CD14-positive monocyte (primary cell): ENCODE results near the gene TPRG1L. TPM values are rescaled to one million over a fixed set of nuclear protein-coding genes. Genes with fewer than 3 reads are reported as not detected.

Experiments
- DNase-seq, 3 donors: peaks; one replicate each; pipeline ENCODE4 v3.0.0-alpha.2; 2011 to 2022
- H2AFZ ChIP-seq: 2 replicates; pipeline ENCODE4 v1.6.0; 2012; ENCODE audit warnings: mild to moderate bottlenecking, low read depth, low read length, inconsistent platforms; ENCODE audit not compliant: insufficient read depth, poor library complexity, severe bottlenecking
- H3K27ac ChIP-seq, 2 donors: 1 replicate in 1 of 2; 2 replicates in 1 of 2; pipeline ENCODE4 v1.5.1; 2012 to 2013; ENCODE audit warnings: low read length in 2 of 2, control low read depth in 1 of 2, inconsistent platforms in 1 of 2, low read depth in 1 of 2, mild to moderate bottlenecking in 1 of 2
- H3K27me3 ChIP-seq, 2 donors: one replicate each; pipeline versions ENCODE4 v1.6.0 to v1.6.1; 2011 to 2013; ENCODE audit warnings: low read length in 2 of 2; ENCODE audit not compliant: control insufficient read depth in 2 of 2, insufficient read depth in 2 of 2
- H3K36me3 ChIP-seq, 2 donors: replicated peaks in 1 of 2; 1 replicate in 1 of 2; 2 replicates in 1 of 2; pipeline versions ENCODE4 v1.5.1 to v1.6.1; 2012 to 2013; ENCODE audit warnings: low read length in 2 of 2, control low read depth in 1 of 2, inconsistent platforms in 1 of 2, mild to moderate bottlenecking in 1 of 2; ENCODE audit not compliant: insufficient read depth in 2 of 2, control insufficient read depth in 1 of 2
- H3K4me1 ChIP-seq, 2 donors: 1 replicate in 1 of 2; 2 replicates in 1 of 2; pipeline versions ENCODE4 v1.5.1 to v1.6.1; 2012 to 2013; ENCODE audit warnings: low read length in 2 of 2, control low read depth in 1 of 2, inconsistent platforms in 1 of 2, mild to moderate bottlenecking in 1 of 2, moderate library complexity in 1 of 2; ENCODE audit not compliant: insufficient read depth in 2 of 2, control insufficient read depth in 1 of 2
- H3K4me2 ChIP-seq: replicated peaks from 2 replicates; pipeline ENCODE3; 2012; ENCODE audit warnings: low read length, moderate library complexity, mild to moderate bottlenecking; ENCODE audit not compliant: poor library complexity, severe bottlenecking; ENCODE audit errors: extremely low read depth
- H3K4me3 ChIP-seq, 3 experiments: fragments of 200-600 bp in 1 of 3; sonication (generic) in 1 of 3; replicated peaks in 1 of 3; 1 replicate in 2 of 3; 2 replicates in 1 of 3; pipeline ENCODE4 v1.5.1; 2011 to 2013; ENCODE audit warnings: low read length in 3 of 3, mild to moderate bottlenecking in 3 of 3, control low read depth in 2 of 3, low read depth in 2 of 3, inconsistent platforms in 1 of 3, moderate library complexity in 1 of 3
- H3K79me2 ChIP-seq: 2 replicates; pipeline ENCODE4 v1.6.0; 2012; ENCODE audit warnings: mild to moderate bottlenecking, control low read depth, inconsistent platforms, low read length, moderate library complexity; ENCODE audit not compliant: insufficient read depth
- H3K9ac ChIP-seq: 2 replicates; pipeline ENCODE4 v1.6.0; 2017; ENCODE audit warnings: low read length, mild to moderate bottlenecking; ENCODE audit not compliant: insufficient read depth, poor library complexity, severe bottlenecking
- H3K9me3 ChIP-seq, 2 donors: replicated peaks in 1 of 2; 1 replicate in 1 of 2; 2 replicates in 1 of 2; pipeline versions ENCODE4 v1.5.1 to v1.6.1; 2012 to 2013; ENCODE audit warnings: low read length in 2 of 2, control low read depth in 1 of 2; ENCODE audit not compliant: control insufficient read depth in 1 of 2, insufficient read depth in 1 of 2
- H4K20me1 ChIP-seq: 2 replicates; pipeline ENCODE4 v1.6.0; 2012; ENCODE audit warnings: mild to moderate bottlenecking, low read length, control low read depth, moderate library complexity; ENCODE audit not compliant: insufficient read depth
- H3K27ac Mint-ChIP-seq, 7 donors: one replicate each; pipeline ENCODE4 v1.8.0; 2020; ENCODE audit warnings: mild to moderate bottlenecking in 7 of 7, mixed read lengths in 7 of 7, moderate library complexity in 6 of 7, inconsistent platforms in 2 of 7
- H3K27me3 Mint-ChIP-seq, 3 donors: one replicate each; pipeline ENCODE4 v1.8.0; 2021 to 2022; ENCODE audit warnings: low read depth in 3 of 3, mild to moderate bottlenecking in 3 of 3, mixed read lengths in 3 of 3, moderate library complexity in 3 of 3, inconsistent platforms in 1 of 3
- H3K36me3 Mint-ChIP-seq, 2 donors: one replicate each; pipeline ENCODE4 v1.8.0; 2020; ENCODE audit warnings: mixed read lengths in 2 of 2, inconsistent platforms in 1 of 2, mild to moderate bottlenecking in 1 of 2
- H3K4me1 Mint-ChIP-seq: one replicate; pipeline ENCODE4 v1.8.0; 2020; ENCODE audit warnings: mild to moderate bottlenecking, mixed read lengths
- H3K4me3 Mint-ChIP-seq, 2 donors: one replicate each; pipeline ENCODE4 v1.8.0; 2020; ENCODE audit warnings: mild to moderate bottlenecking in 2 of 2, mixed read lengths in 2 of 2, moderate library complexity in 1 of 2
- H3K9me3 Mint-ChIP-seq, 7 donors: one replicate each; pipeline ENCODE4 v1.8.0; 2020 to 2022; ENCODE audit warnings: mixed read lengths in 7 of 7, mild to moderate bottlenecking in 6 of 7, moderate library complexity in 6 of 7, inconsistent platforms in 2 of 7
- WGBS: methylation state at CpG from one replicate; pipeline ENCODE4 v1.1.5; 2013; ENCODE audit warnings: missing lambda C conversion rate; ENCODE audit not compliant: insufficient coverage; 5-methylcytosine and 5-hydroxymethylcytosine counted together
- intact Hi-C, 2 donors: fragments of 100-400 bp; cut with micrococcal nuclease; formaldehyde crosslinking; loops; one replicate each; pipeline versions ENCODE4 v1.15.0 to v1.15.1; 2023
- polyA plus RNA-seq, 3 donors: library from polyadenylated mRNA; depleted of rRNA in 1 of 3; unstranded in 2 of 3; stranded (reverse) in 1 of 3; fragments of 300-500 nt in 2 of 3; fragments of >200 nt in 1 of 3; fragmentation: Illumina TruSeq in 2 of 3; gene quantifications; 1 replicate in 2 of 3; 2 replicates in 1 of 3; pipeline ENCODE4 v1.2.3, GENCODE V29; 2012 to 2021
- TF ChIP-seq, protein P1 (sequence below): fragments of 200-600 bp; IDR thresholded peaks from one replicate; pipeline ENCODE4 v1.8.0; 2022; ENCODE audit warnings: antibody characterized with exemption, mild to moderate bottlenecking

TPRG1L gene
- polyA plus RNA-seq, 3 donors = 16.1 to 19.7 (median 18.5) TPM

DNA sequence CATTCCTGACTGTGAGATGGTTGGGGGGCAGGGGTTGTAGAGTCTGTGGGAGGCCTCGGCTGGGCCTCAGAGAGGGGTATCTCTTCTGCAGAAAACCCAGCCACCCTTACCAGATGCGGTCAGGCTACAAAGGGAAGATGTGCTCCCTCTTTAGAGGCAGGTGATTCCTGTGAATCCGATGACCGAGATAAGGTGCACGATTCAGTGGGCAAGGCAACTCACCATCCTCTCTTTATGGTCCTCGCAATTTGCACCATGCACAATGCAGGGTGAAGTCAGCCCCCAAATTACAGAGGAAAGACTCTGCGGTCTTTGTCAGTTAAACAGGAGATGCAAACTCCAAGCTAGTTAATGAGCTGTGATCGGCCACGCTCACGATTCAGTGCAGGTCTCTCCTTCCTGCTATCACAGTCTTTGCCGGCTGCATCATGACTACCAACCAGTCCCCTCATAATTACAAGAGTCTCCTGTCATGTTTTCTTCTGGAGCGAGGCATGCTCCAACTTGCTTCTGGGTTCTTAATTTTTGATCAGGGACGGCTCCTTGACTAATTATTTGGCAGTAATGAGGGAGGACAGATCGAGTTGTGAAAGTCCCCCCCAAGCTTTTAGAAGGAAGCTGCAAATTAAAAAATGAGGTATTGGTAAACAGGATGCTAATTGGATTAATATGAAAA is 40.0 kb downstream of the TPRG1L start:
- Mint-ChIP-seq H3K36me3 (peaks cover 0 to 2% of the 10 kb centered on the region in 2 donors), H3K4me3 (no peak overlapping the region), H3K27ac (no peak overlapping the region), H3K4me1 (peaks cover 24% of the 10 kb centered on the region), H3K9me3 (no peaks in the 10 kb centered on the region), H3K27me3 (peaks cover 2 to 16% (median 7%) of the 10 kb centered on the region in 3 donors)
- H3K36me3 ChIP-seq = no peaks in the 10 kb centered on the region
- peaks cover 0 to 1% of the 10 kb centered on the region in 2 donors for H3K27me3 ChIP-seq
- H2AFZ ChIP-seq = peak overlapping the region; percentile 62
- no peak overlapping the region for H3K9ac ChIP-seq
- H3K79me2 ChIP-seq = no peaks in the 10 kb centered on the region
- DNase-seq = no peak
- TF ChIP-seq, protein P1, sequence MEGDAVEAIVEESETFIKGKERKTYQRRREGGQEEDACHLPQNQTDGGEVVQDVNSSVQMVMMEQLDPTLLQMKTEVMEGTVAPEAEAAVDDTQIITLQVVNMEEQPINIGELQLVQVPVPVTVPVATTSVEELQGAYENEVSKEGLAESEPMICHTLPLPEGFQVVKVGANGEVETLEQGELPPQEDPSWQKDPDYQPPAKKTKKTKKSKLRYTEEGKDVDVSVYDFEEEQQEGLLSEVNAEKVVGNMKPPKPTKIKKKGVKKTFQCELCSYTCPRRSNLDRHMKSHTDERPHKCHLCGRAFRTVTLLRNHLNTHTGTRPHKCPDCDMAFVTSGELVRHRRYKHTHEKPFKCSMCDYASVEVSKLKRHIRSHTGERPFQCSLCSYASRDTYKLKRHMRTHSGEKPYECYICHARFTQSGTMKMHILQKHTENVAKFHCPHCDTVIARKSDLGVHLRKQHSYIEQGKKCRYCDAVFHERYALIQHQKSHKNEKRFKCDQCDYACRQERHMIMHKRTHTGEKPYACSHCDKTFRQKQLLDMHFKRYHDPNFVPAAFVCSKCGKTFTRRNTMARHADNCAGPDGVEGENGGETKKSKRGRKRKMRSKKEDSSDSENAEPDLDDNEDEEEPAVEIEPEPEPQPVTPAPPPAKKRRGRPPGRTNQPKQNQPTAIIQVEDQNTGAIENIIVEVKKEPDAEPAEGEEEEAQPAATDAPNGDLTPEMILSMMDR = no peak
- H3K27ac ChIP-seq = no peak overlapping the region
- H4K20me1 ChIP-seq = no peaks in the 10 kb centered on the region
- intact Hi-C loops = no loop called here
- WGBS = 90% methylated on average over 10 of the region's 14 CpGs
- no peak overlapping the region for H3K4me2 ChIP-seq
- peaks cover 37 to 46% of the 10 kb centered on the region in 2 donors for H3K4me1 ChIP-seq
- H3K9me3 ChIP-seq = no peaks in the 10 kb centered on the region
- no peak overlapping the region for H3K4me3 ChIP-seq

DNA sequence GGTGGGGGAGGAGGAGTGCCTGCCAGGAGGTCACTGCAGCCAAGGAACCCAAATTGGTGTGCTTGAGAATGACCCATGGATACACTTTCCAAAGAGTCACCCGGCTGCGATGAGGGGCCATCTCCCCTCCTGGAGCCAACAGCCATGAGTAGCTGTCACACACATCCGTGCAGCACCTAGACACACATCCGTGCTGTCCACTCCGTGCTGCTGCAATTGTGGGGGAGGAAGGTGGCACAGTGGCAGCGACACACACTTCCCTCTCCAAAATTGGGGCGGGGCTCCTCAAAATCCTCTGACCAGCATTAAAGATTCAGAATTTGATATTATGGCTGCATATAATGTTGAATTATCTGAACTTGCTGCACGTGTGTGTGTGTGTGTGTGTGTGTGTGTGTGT is 43.3 kb downstream of the TPRG1L start:
- no peaks in the 10 kb centered on the region for H3K79me2 ChIP-seq
- H3K4me3 Mint-ChIP-seq = no peak overlapping the region

More for the DNA sequence above, 43.3 kb downstream of the TPRG1L start:
- Histone ChIP-seq H2AFZ (no peak overlapping the region), H3K27ac (peak overlapping the region in 1 of 2 donors; percentile 5), H3K36me3 (no peaks in the 10 kb centered on the region), H3K4me1 (peaks cover 37 to 57% of the 10 kb centered on the region in 2 donors), H3K27me3 (peaks cover 0 to 2% of the 10 kb centered on the region in 2 donors), H3K9me3 (no peaks in the 10 kb centered on the region), H3K4me3 (no peak overlapping the region), H3K4me2 (peak overlapping the region; percentile 4), H4K20me1 (no peaks in the 10 kb centered on the region), H3K9ac (no peak overlapping the region)
- 64% methylated on average over 1 of the region's 8 CpGs for WGBS
- intact Hi-C loops = no loop called here
- peaks cover 0 to 19% (median 5%) of the 10 kb centered on the region in 3 donors for H3K27me3 Mint-ChIP-seq
- no peaks in the 10 kb centered on the region for H3K9me3 Mint-ChIP-seq
- peaks cover 0 to 2% of the 10 kb centered on the region in 2 donors for H3K36me3 Mint-ChIP-seq
- H3K4me1 Mint-ChIP-seq = peaks cover 38% of the 10 kb centered on the region
- TF ChIP-seq, protein P1 = no peak
- peak overlapping the region in 6 of 7 donors; percentile 59 to 84 (median 71) for H3K27ac Mint-ChIP-seq
- no peak for DNase-seq
